Measurements from ENCODE around the gene MMAB. TPM values are rescaled to one million over a fixed set of nuclear protein-coding genes. Genes with fewer than 3 reads are reported as not detected.

The MMAB gene
- polyA plus RNA-seq, 2 of the 4 experiments (the other 2 are of a cell fraction): 26.1 to 36.8 TPM

GRCh38 chr12:109580684-109581333 lies 7.5 kb upstream of the MMAB start:
- Histone ChIP-seq H3K4me1 (no peaks in the 10 kb centered on the region), H3K4me2 (no peak overlapping the region), H3K9me3 (no peaks in the 10 kb centered on the region), H3K4me3 (no peak overlapping the region), H3K27ac (no peak overlapping the region)
- ChIA-PET POLR2A (no interaction called here), CTCF (interaction anchor here (1.4 to 10.5 kb wide), 2 partner anchors 16 to 194 kb away, joined by 6 to 123 read pairs; no protein-coding TSS in a partner anchor)
- DNase-seq (ENCODE audit: low read depth in 1 of 2, low spot score in 1 of 2) (no peak), FAIRE-seq (no peak), ATAC-seq (no peak)
- TF ChIP-seq HOXA7 (CRISPR knock-in tag; IDR thresholded peaks at IDR 0.05) (no peak), ZFP36 (IDR thresholded peaks at IDR 0.05; ENCODE audit: borderline replicate concordance, partially characterized antibody) (no peak), TP53 (CRISPR knock-in tag; IDR thresholded peaks at IDR 0.05) (no peak), SREBF2 (IDR thresholded peaks at IDR 0.05) (no peak), RNF2 (IDR thresholded peaks at IDR 0.05; ENCODE audit: borderline replicate concordance, low read depth) (no peak), SMC3 (IDR thresholded peaks at IDR 0.05) (no peak), EHMT2 (IDR thresholded peaks at IDR 0.05; ENCODE audit: low read depth) (no peak), HES2 (IDR thresholded peaks at IDR 0.05) (no peak), ZSCAN20 (CRISPR knock-in tag; IDR thresholded peaks at IDR 0.05) (no peak), KDM5A (IDR thresholded peaks at IDR 0.05) (no peak), ELK1 (IDR thresholded peaks at IDR 0.05; ENCODE audit: low read depth, low read length) (no peak)
- TF ChIP-seq, protein P1, sequence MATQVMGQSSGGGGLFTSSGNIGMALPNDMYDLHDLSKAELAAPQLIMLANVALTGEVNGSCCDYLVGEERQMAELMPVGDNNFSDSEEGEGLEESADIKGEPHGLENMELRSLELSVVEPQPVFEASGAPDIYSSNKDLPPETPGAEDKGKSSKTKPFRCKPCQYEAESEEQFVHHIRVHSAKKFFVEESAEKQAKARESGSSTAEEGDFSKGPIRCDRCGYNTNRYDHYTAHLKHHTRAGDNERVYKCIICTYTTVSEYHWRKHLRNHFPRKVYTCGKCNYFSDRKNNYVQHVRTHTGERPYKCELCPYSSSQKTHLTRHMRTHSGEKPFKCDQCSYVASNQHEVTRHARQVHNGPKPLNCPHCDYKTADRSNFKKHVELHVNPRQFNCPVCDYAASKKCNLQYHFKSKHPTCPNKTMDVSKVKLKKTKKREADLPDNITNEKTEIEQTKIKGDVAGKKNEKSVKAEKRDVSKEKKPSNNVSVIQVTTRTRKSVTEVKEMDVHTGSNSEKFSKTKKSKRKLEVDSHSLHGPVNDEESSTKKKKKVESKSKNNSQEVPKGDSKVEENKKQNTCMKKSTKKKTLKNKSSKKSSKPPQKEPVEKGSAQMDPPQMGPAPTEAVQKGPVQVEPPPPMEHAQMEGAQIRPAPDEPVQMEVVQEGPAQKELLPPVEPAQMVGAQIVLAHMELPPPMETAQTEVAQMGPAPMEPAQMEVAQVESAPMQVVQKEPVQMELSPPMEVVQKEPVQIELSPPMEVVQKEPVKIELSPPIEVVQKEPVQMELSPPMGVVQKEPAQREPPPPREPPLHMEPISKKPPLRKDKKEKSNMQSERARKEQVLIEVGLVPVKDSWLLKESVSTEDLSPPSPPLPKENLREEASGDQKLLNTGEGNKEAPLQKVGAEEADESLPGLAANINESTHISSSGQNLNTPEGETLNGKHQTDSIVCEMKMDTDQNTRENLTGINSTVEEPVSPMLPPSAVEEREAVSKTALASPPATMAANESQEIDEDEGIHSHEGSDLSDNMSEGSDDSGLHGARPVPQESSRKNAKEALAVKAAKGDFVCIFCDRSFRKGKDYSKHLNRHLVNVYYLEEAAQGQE (IDR thresholded peaks at IDR 0.05): no peak
- 90% methylated on average over 13 of the region's 13 CpGs for WGBS (ENCODE audit: missing lambda C conversion rate)

DNA sequence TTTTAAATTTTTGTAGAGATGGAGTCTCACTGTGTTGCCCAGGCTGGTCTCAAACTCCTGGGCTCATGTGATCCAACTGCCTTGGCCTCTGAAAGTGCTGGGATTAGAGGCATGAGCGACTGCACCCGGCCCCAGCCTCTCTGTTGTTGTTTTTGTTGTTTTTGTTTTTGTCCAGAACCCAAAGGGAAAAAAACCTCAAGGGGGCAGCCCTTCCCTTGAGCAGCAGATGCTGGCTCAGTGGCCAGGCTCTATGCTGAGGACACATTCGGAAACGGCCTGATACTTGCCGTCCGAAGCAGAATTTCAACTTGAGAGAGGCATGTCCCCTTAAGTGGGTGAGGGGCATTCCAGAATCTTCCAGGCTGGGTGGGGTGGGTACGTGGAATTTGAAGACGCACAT lies 7.0 kb upstream of the MMAB start:
- ChIA-PET POLR2A (no interaction called here), CTCF (interaction anchor here (10.5 kb wide), 1 partner anchor 16 kb away, joined by 123 read pairs; no protein-coding TSS in a partner anchor)
- H3K27ac ChIP-seq: no peak overlapping the region
- H3K4me1 ChIP-seq: no peaks in the 10 kb centered on the region
- DNase-seq (ENCODE audit: low read depth in 1 of 2, low spot score in 1 of 2) (no peak), FAIRE-seq (no peak), ATAC-seq (no peak)
- 84% methylated on average over 8 of the region's 8 CpGs for WGBS (ENCODE audit: missing lambda C conversion rate)
- H3K9me3 ChIP-seq: no peaks in the 10 kb centered on the region
- H3K4me3 ChIP-seq: no peak overlapping the region
- peak in 1 of 2 experiments; percentile 24; a peak in 2 of 5 replicates for TF ChIP-seq RAD21 (conservative IDR thresholded peaks at IDR 0.05 in 1 of 2, IDR thresholded peaks at IDR 0.05 in 1 of 2)
- TF ChIP-seq BHLHE40 (IDR thresholded peaks at IDR 0.05; ENCODE audit: low read depth, low read length): no peak
- no peak overlapping the region for H3K4me2 ChIP-seq

- no peak for FAIRE-seq
- no peak for ATAC-seq
- H3K4me1 ChIP-seq: peaks cover under 1% of the 10 kb centered on the region; the same call in 1 of the 3 replicates
- H3K9me3 ChIP-seq: no peaks in the 10 kb centered on the region
- H3K4me3 ChIP-seq: no peak overlapping the region
- ChIA-PET POLR2A (no interaction called here), CTCF (interaction anchor here (0.7 kb wide), 1 partner anchor 38 kb away, joined by 4 read pairs; no protein-coding TSS in a partner anchor)
- H3K27ac ChIP-seq: no peak overlapping the region
- no peak for DNase-seq (ENCODE audit: low read depth in 1 of 2, low spot score in 1 of 2)
- 73% methylated on average over 7 of the region's 7 CpGs for WGBS (ENCODE audit: missing lambda C conversion rate)
- TF ChIP-seq RNF2 (IDR thresholded peaks at IDR 0.05; ENCODE audit: borderline replicate concordance, low read depth) (no peak), ZNF302 (CRISPR knock-in tag; IDR thresholded peaks at IDR 0.05) (no peak), HOXA7 (CRISPR knock-in tag; IDR thresholded peaks at IDR 0.05) (no peak), HES2 (IDR thresholded peaks at IDR 0.05) (no peak), RAD21 (conservative IDR thresholded peaks at IDR 0.05 in 1 of 2, IDR thresholded peaks at IDR 0.05 in 1 of 2) (no peak), FOSL2 (IDR thresholded peaks at IDR 0.05) (no peak), FOSL2 (CRISPR knock-in tag; IDR thresholded peaks at IDR 0.05) (no peak), CEBPB (IDR thresholded peaks at IDR 0.05) (no peak), TP53 (CRISPR knock-in tag; IDR thresholded peaks at IDR 0.05) (no peak)
- H3K4me2 ChIP-seq: no peak overlapping the region
These were observed 6.3 kb upstream of the MMAB start for GRCh38 chr12:109579639-109580038.
